Stimulated activated CD4-positive, alpha-beta T cell treated with anti-CD3 and anti-CD28 coated beads, Interleukin-1b, Interleukin-23, amount 100 ng/mL, for 1 hour (primary cell): Measurements from ENCODE around the gene ZFYVE28.

Experiments
- DNase-seq, 2 donors: peaks; one replicate each; pipeline ENCODE4 v3.0.0-alpha.2; 2020; ENCODE audit warnings: low read depth in 2 of 2

Gene ZFYVE28

DNA sequence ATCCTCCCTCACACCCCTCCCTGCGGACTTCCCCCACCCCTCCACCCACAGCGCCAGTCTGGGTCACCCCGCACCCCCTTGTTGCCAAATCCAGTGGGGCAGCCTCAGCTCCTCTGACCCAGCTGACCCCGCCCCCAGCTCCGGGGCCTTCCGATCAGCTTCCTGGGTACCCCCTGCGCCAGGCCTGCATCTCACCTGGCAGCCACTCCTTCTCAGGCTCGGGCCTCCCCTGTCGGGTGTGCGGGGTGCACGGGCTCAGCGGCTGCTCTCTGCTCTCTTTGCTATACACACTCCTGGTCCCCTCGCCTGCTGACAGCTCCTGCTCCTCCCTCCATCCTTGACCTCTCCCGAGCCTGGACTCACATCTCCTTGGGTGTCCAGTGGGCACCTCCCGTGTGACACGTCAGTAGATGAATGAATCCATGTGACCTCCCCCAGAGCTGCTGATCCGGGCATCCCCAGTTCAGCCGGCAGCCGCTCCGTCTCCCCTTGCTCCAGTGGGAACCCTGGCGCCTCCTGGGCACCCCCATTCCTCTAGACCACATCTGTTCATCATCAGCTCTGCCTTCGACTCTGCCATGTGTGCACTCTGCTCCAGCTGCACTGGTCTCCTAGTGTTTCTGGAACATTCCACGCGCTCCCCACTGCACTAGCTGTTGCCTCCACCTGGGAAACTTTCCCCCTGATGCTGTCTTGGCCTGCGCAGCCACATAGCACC, 10.2 kb upstream of the ZFYVE28 start:
- no peak for DNase-seq

DNA sequence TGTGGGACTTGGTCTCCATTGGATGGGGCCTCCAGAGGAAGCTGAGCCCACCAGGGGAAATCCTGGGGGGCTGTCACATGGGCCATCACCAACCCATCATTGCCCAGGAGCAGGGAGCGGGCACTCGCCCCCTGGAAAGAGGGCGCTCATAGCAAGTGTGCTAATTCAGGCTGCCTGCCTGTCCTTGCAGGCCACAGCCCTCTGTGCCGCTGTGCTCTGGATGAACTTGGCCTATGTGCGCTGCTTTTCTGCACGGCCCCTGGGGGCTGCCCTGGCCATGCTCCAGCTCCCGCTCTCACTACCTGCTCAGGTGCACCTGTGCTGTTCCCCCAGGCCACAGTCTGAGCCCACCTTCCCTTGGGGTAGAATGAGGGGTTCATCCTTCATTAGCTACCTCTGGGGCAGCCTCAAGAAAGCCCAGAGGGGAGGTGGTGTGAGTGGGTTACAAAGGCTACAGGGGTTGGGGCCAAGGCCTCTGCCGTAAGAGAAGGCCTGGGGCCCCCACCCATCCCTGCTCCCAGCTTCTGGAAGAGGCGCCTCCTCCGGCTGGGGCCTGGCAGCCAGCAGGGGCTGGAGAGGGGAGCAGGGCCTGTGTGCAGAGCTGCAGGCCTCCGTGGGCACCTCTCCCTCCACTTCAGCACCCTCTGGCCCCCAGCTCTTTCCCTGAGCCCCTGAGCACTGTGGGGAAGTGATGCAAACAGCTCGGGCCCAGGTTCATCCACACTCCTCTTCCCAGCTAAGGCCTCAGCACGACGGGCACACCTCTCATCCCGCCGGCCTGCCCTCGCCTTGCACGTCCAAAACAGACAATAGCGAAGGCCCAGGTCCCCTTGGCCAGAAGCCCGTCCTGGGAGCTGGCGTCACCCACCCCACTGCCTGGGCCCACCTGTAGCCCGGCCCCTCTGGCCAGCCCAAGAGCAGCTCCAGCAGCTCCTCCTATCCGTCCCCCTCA, 9.2 kb upstream of the ZFYVE28 start:
- DNase-seq, result no peak

DNA sequence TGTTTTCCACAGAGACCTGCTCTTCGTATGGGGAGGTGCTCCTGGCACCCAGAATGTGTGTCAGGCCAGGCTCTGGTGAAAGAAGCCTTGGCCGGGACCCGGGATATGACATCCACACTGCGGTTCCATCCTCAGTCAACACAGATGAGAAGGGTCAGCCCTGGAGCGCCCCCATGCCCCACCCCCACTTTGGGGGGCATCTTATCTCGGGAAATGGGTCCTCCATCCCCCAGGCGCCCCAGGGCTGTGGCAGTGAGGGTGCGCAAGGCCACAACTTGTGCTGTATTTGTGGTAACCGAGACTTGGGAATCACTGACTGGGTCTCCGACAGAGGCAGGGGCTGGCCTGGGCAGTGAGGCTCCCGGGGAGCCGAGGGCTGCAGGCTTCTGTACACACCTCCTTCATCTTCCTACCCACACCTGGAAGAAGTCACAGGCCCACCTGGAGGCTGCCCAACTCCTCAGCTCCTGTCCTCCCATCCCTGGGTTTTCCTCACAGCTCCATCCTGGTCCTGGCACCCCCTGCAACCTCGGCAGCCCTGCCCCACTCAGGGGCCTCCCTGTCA, 8.3 kb upstream of the ZFYVE28 start:
- DNase-seq, result no peak

DNA sequence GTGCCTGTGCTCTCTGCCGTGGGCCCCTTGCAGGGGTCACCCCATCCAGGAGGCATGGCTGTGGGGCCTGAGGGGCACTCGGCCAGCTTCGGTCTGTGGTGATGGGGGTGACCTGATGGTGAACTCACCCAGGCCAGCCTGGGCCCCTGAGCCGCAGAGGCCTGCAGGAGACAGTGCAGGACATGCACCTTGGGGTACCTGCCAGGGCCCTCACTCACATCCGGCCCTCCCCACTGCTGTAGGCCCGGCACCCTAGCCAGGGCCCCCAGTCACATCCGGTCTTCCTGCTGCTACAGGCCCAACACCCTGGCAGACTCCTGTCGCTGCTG, 7.6 kb upstream of the ZFYVE28 start:
- no peak for DNase-seq

DNA sequence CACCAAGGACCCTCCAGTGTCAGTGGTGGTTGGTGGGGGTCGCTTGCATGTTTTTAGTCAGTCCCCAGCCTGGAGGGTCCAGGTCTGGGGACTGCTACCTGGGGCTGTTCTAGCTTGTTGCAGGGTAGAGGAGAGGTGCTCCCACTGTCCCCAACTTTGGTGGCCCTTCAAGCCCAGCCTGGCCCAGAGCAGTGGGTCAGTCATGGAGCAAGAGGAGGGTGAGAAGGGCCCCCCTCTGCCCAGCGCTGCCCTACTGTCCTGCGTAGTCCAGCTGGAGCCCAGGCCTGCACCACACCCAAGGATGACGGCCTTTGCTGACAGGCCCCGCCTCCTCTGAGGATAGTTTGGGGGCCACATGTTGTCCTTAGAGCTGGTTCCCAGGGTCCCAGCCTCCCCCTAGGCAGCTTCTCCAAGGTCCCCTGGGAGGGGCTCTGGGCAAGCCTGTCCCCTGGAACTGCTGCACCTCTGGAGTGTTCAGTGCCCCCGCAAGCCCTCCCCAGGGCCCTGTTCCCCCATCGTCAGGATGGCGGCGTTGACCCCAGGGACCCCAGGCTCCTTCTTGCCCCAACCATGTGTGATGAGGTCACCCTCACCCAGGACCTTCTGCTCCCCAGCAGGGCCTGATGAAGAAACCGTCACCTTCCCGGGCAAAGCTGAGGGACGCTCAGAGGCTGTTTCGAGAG, 7.1 kb upstream of the ZFYVE28 start:
- DNase-seq, result no peak

DNA sequence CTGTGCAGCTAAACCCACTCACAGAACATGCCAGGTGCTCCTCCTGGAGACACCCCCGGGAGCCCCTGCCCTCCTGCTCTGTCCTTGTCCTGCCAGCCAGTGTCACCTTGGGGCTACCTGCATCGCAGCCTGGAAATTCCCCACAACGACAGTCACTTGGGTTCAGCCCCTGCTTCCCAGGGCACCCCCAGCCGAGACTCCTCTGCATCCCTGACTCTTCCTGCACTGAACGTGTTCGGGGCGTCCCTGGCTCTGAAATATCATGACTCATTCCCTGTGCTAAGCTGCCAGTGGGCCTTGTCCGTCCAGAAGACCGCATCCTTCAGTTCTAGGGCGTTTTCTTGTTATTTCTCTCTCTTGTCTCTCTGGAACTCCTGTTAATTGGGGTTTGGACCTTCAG, 6.1 kb upstream of the ZFYVE28 start:
- DNase-seq, result no peak

DNA sequence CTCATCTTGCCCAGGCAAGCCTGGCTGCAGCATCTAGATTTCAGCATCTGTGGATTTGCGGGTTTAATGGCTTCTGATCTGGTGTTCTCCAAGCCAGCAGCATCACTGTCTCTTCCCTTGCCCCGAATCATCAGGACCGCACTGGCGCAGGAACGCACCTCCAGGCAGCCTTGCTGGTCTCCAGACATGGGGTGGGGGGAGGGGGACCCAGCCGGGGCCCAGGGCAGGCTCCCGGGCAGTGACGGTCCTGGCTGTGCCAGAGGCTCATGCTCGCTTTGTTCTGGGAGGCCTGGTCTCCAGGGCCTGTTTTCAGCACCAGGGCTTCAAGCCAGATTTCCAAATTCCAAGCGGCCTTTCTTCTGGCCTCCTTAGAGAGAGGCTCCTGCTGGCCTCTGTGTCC, 5.2 kb upstream of the ZFYVE28 start:
- no peak for DNase-seq

DNA sequence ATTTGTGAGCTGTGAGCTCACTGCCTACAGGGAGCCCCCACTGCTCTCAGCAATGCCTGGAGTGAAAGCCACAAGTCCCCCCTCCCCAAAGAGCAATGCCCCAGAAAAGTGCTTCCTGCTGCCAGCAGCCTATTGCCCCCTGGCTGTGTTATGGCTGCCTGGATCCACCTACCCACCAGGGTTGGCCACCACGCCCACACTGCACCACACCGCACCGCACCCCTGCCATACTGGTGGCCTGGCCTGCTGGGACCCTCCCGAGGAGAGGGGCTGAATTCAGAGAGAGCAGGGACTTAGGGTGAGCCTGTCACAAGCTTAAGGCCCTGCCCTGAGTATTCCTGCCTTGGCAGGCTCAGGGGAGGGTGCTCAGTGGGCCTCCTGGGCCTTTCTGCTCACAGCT, 4.6 kb upstream of the ZFYVE28 start:
- DNase-seq, result no peak

DNA sequence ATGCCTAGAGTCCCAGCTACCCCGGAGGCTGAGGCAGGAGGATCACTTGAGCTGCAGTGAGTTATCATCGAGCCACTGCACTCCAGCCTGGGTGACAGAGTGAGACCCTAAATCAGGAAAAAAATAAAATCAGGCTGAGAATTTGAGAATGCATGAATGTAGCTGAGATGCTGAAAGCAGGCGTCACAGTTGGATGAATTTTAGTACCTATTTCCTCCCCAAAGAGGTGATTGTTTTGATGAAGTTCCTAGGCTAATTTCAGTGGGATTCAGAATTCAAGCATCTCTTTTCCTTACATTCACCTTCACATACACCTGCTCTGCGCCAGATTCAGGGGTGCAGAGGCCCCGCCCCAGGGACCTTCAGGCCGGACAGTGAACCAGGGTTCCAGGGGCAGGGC, 3.5 kb upstream of the ZFYVE28 start:
- DNase-seq, result no peak

DNA sequence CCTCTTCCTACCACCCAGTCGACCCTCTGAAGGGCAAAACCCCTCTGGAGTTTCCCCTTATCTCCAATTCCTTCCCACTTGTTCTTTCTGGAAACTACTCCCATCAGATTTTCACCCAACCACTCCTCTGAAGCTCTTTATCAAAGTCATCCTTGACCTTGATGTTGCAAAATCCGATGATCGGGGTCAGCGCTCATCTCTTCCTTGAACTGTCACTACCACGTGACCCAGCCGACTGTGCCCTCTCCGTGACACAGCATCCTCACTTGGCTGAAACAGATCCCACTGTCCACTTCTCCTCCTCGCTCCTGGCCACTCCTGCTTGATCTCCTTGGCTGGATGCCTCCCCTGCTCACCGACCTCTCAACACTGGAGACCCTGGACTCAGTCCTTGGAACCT, 1.4 kb upstream of the ZFYVE28 start:
- DNase-seq, result no peak

DNA sequence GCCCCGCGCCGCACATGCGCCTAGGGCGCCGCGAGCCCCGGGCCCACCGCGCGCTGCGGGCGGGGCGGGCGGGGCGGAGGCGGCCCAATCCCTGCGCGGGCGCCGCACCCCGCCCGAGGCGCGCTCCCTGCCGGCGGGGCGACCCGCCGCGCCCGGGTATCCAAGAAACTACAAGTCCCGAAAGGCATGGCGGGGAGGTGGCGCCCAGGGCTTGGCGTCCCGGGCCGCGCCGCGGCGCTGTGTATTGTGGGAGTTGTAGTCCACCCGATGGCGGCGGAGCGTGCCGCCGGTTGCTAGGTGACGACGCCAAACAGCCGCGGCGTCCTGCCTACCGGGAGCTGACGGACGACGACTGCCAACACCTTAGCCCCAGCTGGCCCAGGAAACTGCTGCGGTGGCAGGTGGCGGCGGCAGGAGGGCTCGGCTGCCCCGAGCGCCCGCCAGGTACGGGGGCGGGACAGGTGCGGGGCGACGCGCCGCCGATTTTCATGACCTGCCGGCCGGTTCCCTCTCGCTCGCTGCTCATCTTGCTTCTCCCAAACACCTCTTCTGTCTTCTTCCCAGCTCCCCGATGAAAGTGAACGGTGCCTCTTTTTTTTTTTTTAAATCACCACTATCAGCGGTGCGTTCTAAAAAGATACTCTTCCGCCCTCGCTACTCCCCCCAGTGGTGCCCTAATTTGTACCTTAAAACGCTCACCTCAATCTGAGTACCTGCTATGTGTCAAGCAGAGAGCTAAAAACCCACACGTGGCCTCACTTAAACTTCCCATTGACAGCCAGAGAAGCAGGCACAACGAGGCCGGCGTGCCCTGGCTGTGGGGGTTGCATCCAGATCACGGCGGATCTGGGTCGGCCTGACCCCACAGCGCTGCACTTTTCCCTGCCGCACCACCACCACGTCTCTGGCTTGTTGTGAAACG, 466 bp upstream of the ZFYVE28 start, which contains the start of gene CFAP99:
CFAP99 (plus strand) TSS at position 306 of the 922 bp plus-strand sequence.
- DNase-seq, result peak; percentile 96 to 97

DNA sequence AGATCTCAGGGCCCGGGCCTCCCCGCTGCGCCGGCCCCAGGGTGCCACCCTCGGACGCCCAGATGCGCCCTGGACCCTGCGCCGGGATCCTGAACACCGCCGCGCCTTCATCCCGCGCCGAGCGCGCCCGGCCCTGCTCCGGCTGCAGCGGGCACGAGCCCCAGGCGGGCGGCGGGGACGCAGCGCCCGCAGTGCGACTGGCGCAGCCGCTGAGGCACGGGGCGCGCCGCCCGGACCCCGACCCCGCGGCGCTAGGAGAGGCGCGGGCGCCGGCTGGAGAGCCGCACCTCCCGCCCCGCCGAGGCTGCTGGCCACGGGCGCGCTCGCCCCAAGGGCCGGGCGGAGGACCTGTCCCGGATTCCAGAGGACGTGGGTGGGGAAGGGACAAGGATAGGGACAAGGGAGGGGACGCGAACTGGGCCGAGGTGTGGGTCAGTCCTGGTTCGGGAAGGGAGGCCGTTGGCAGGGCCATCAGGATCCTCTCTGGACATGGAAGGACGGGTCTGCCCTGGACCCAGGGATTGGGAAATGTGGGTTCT, 1.1 kb downstream of the ZFYVE28 start:
- DNase-seq, result no peak

DNA sequence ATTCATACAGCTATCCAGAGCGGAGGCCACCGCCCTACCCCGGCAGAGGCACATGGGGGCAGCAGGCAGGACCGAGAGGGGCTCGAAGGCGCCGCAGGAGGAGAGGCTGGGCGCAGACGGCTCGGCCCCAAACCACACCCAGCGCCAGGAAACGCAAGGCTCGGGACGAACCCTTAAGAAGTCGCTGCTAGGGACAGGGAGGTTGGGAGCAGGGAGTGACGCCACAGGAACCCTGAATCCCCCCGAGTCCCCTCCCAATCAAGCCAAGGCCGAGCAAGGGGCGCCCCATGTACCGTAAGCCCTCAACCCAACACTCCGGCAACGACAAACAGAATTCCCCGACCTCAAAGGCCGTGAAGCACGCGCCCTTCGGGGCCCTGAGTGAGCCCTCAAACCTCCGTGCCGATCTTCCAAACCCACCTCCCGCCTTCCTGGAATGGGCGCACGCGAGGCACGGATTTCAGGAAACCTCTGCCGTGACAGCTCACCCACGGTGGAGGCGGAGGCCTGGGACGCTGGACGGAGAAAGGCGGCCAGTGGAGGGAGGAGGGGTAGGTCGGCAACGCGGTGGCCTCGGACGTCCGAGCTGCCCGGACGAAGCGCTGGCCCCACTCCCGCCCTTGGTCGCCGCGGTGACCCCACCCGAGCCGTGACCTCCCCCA, 1.8 kb downstream of the ZFYVE28 start:
- DNase-seq, result no peak

DNA sequence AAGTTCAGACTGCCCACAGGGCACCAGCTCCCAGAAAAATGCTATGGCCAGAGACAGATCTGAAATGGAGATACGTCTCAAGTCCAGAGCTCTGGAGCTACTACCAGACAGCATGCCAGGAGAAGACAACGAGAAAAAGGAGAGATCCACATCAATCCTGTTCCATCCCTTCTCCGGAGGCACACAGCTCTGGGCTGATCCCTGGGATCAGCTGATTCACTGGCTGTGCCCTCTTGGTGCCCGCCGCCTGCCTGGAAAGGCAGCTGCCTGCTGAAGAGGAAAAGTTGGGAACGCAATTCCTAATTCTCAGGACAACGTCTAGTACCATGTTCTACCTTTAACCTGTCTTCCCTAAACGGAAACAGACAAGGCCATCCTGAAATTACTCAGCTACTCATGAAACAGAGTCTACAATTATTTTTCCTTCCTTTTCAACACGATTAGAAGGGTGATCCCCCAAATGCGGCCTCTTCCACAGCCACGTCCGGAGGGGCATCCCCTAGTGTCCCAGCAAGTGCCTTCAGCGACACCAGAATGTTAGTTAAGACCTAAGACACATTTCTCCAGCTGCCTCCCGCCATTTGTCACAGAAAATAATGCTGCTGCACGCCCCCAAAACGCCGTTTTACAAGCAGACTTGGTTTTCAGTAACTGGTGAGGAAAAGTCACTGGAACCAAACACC, 2.4 kb downstream of the ZFYVE28 start:
- DNase-seq, result no peak

DNA sequence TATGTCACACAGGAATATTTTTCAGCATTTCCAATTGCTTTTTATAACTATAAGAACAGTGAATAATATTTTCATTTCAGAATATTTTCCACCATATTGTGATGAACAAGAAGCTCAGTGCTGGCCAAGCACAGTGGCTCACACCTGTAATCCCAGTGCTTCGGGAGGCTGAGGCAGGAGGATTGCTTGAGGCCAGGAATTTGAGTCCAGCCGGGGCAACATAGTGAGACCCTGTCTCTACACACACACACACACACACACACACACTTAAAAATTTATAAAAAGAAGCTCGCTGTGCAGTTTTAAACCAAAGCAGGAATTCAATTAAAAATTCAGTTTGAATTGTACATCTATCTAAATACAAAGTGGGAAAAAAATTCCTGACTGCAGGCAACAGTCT, 3.2 kb downstream of the ZFYVE28 start:
- no peak for DNase-seq

DNA sequence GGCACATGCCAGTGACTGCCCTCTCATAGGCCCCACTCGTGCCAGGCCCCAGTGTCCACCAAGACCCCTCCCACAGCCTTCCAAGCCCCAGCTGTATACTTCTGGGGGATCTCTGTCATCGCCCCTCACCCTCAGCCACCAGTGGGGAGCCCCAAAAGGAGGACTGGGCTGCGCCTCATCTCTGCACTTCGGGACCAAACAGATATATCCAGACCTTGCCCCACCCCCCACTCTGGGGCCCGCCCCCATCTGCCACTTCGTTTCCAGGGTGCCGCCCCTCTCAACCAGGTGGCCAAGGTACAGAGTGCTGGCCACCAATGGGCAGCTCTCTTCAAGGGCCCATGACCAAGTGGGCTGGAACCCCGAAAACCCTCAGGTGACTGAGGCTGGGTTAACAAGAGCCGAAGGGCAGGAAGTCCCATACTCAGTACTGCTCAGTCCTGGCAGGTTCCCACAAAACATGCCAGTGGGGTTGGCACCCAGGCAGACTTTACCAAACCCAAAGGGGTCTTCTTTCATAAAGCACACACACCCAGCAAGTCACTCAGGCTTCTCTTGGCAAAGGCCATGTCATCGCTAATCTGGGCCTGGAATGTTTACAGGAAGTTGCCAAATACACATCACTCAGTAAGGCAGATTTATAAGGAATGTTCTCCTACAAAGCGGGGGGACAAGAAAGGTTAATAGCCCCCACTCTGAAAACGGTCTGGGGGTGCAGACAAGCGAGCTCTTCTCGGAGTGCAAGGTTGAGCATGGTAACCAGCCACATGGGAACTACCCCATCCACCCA, 4.4 kb downstream of the ZFYVE28 start:
- no peak for DNase-seq

DNA sequence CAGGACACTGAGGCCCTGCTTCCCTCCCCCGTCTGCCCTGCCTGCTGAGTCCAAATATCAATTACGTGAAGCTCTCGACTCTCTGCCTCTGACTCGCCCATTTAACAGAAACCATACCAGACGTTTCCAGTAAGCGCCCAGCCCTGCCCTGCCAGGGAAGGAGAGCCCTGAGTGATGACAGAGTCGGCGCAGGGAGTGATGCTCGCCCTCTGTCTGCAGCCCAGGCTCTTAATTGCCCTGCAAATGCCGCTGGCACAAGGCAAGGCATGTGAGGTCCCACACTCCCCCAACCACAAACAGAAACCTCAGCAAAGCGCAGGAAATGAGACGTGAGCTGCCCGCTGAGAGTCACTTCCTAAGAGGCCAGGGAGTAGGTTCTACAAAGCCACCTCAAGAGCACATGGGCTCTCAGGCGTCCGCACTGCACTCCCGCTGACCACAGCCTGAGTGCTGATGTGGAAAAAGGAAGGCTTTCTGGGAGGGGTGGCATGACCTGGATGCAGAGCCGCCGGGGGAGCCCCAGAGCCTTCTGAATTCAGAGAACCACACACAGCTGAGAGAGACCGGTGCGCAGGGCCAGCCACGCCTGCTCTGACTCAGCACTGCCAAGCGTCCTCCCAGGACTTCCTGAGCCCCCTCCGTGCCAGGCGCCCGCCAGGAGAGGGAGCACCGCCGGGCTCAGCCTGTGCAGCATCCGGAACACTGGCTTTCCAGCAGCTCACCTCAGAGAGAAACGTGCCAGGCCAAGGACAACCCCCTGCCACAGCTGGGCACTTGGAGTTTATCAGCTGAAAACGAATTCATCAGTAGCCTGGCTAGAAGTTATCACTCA, 5.3 kb downstream of the ZFYVE28 start:
- peak; percentile 38 to 63 for DNase-seq

DNA sequence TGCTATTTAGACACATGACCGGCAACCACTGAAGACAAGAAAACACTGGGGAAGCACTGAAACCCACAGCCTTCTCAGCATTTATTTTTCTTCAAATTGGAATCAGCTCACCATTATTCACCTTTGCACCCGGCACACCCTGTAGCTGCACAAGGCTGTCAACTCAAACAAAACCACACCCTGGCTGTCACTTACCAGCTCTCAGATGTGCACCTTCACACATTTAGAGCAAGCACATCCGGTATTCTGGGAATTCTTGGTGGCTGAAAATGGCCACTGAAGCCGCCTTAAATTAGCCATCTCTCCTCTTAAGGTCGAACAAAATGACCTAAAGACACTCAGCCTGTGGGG, 5.9 kb downstream of the ZFYVE28 start:
- peak in 1 of 2 donors; percentile 17 for DNase-seq
